GM06990 (cell line): ENCODE data around the gene P2RX7.
"Not testable (repeated sequence)": the region's sequence is repeated elsewhere in the genome, so short reads cannot be mapped to it uniquely, and the experiment has no call there.

Experiments used
- DNase-seq: peaks from one replicate; pipeline ENCODE4 v3.0.0-alpha.2; 2011; ENCODE audit not compliant: insufficient read length; ENCODE audit errors: extremely low read depth
- H3K27me3 ChIP-seq: replicated peaks from 2 replicates; pipeline ENCODE4 v1.6.0; 2011; ENCODE audit warnings: low read length; ENCODE audit not compliant: control insufficient read depth, insufficient read depth
- H3K36me3 ChIP-seq: 2 replicates; pipeline ENCODE4 v1.5.1; 2011; ENCODE audit warnings: low read length; ENCODE audit not compliant: control insufficient read depth, insufficient read depth
- H3K4me3 ChIP-seq: replicated peaks from 2 replicates; pipeline ENCODE4 v1.5.1; 2011; ENCODE audit warnings: low read depth, mild to moderate bottlenecking, control low read depth, low read length
- CTCF ChIP-seq: IDR thresholded peaks from 2 replicates; pipeline ENCODE4 v1.5.1; 2011; ENCODE audit warnings: low read length, control low read depth, mild to moderate bottlenecking, inconsistent platforms; ENCODE audit not compliant: insufficient read depth, poor library complexity, severe bottlenecking

P2RX7 gene

DNA sequence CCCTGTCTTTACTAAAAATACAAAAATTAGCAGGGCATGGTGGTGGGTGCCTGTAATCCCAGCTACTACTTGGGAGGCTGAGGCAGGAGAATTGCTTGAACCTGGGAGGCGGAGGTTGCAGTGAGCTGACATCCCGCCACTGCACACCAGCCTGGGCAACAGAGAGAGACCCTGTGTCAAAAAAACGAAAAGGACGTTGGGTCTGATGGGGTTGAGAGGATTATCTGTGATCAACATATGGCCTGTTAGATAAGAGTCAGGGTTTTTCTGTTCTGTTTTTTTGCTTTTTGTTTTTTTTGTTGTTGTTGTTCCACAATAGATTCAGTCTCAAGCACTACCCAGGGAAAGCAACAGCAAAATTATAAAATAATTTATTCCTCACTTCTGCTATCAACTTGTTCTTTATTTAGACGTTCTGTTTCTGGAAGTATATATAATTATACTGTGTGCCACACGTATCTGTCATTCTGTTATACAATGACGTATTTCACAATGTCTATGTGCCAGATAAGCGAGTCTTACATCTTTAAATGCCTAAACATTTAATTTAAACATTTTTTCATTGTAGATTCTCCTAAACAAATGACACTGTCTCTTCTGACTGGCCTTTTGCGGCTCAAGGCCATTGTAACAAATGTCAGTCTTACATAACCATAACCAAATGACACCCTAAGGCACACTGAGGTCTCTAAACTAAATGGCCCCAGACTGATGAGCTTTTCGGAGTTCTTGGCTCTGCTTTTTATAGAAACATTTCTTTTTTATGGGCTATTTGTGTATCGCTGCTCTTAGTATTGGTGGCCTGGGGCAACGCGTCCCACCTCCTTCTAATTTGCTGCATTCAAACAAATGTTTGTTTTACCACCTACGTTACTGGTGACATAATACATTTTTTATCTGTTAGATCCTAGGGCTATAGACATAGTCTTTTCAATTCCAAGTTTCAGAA lies 70.0 kb downstream of the P2RX7 start:
- no peak overlapping the region for H3K4me3 ChIP-seq
- H3K27me3 ChIP-seq, result no peaks in the 10 kb centered on the region
- DNase-seq, result no peak
- H3K36me3 ChIP-seq, result no peaks in the 10 kb centered on the region
- TF ChIP-seq CTCF, result no peak

DNA sequence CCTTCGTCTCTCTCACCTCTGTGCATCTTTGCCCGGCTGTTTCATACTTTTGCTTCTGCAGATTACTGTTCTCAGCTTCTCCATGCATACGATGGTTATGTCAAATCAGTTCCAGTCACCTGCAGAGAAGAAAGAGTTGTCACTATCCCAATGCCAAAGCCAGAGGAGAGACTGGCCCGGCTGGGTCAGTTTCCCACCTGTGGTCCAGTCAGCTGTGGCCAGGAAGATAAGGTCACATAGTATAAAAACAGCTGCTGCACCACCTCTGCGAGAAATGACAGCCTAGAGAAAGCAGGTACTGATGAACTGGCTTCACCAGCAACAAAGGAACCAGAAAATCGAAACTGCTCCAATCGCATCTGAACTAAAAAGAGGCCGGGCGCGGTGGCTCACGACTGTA lies 70.8 kb downstream of the P2RX7 start:
- no peak overlapping the region for H3K4me3 ChIP-seq
- no peaks in the 10 kb centered on the region for H3K36me3 ChIP-seq
- H3K27me3 ChIP-seq, result no peaks in the 10 kb centered on the region
- no peak for TF ChIP-seq CTCF
- no peak for DNase-seq

DNA sequence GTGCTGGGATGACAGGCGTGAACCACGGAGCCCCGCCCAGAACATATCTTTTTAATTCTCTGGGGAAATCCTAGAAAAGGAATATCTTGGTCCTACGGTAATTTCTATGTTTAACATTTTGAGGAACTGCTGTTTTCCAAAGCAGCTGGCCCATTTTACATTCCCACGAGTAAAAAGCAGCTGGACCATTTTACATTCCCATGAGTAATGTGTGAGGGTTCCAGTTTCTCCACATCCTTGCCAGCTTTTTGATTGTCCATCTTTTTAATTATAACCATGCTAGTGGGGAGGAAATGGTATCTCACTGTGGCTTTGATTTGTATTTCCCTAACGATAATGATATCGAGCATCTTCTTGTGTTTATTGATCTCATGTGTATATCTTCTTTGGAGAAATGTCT lies 72.8 kb downstream of the P2RX7 start:
- no peaks in the 10 kb centered on the region for H3K27me3 ChIP-seq
- TF ChIP-seq CTCF, result no peak
- DNase-seq, result no peak
- no peak overlapping the region for H3K4me3 ChIP-seq
- H3K36me3 ChIP-seq, result no peaks in the 10 kb centered on the region

DNA sequence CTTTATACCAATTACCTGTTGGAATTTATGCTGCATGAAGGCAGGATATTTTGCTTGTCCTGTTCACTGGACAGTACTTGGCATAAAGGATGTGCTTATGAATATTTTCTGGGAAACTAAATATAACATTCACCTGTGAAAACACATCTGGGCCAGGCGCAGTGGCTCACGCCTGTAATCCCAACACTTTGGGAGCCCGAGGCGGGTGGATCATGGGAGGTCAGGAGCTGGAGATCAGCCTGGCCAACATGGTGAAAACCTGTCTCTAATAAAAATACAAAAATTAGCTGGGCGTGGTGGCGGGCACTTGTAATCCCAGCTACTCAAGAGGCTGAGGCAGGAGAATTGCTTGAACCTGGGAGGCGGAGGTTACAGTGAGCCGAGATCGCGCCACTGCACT lies 75.9 kb downstream of the P2RX7 start:
- H3K27me3 ChIP-seq, H3K36me3 ChIP-seq, DNase-seq, H3K4me3 ChIP-seq: not testable (repeated sequence)

DNA sequence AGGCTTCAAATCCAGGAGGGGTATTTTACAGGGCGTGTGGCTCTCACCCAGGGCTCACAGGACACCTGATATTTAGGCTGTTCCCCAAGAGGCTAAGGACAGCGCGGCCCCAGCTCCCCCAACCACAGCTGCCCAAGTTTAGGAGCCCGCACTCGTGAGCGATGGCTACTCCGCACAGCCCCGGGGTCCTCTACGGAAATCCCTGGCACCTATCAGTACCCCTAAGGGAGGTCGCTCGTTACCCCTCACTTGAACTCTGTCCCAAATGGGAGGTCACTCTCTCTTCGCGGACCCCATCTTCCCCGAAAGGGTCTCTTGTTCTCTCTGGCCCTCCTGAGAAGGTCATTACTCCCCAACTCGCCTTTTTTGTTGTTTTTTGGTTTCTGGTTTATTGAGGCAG lies 76.5 kb downstream of the P2RX7 start:
- no peak for TF ChIP-seq CTCF
- no peaks in the 10 kb centered on the region for H3K27me3 ChIP-seq
- H3K36me3 ChIP-seq, result no peaks in the 10 kb centered on the region; the same call in 1 of the 2 replicates
- no peak for DNase-seq
- peak overlapping the region; percentile 67 for H3K4me3 ChIP-seq

- TF ChIP-seq CTCF, result peak; percentile 45
- peak; percentile 93 for DNase-seq
- H3K4me3 ChIP-seq, result peak within 1 kb of the TSS; percentile 67
Observed at GRCh38 chr12:121209624-121210572, 77.2 kb downstream of the P2RX7 start, which contains the start of gene P2RX4. P2RX4 (plus strand) TSS chr12:121210129; CDS start chr12:121210165, 36 bp downstream.

More at GRCh38 chr12:121209624-121210572, 77.2 kb downstream of the P2RX7 start, which contains the start of gene P2RX4:
- no peaks in the 10 kb centered on the region for H3K27me3 ChIP-seq
- H3K36me3 ChIP-seq, result no peaks in the 10 kb centered on the region; the same call in 1 of the 2 replicates
